ENCODE results near the gene WIPF1. TPM values are rescaled to one million over a fixed set of nuclear protein-coding genes. Genes with fewer than 3 reads are reported as not detected.

The WIPF1 gene
- total and polyA plus RNA-seq, 4 donors = 18.5 to 64.1 (median 49.0) TPM

DNA sequence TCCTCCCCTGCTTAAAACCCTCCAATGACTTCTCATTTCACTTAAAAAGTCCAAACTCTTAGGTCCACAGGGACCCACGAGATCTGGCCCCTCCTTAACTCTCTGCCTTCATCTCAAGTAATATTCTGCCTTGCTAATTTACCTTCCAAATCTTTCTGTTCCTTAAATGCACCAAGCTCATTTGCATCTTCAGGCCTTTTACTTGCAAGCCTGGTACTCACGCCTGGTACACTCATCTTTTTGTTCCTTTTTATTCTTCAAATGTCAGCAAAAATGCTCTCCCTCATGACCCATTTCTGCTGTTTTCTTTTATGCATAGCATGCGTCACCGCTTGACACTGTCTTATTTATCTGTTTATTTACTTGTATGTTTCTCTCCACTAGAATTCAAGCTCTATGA lies 2.7 kb upstream of the WIPF1 start:
- Histone ChIP-seq H3K27me3 (ENCODE audit: control insufficient read depth in 3 of 3, insufficient read depth in 3 of 3, low read length in 2 of 3) (no peaks in the 10 kb centered on the region), H3K36me3 (ENCODE audit: control insufficient read depth in 4 of 4, insufficient read depth in 4 of 4, low read length in 4 of 4) (no peaks in the 10 kb centered on the region), H3K4me3 (no peak overlapping the region), H3K4me1 (ENCODE audit: control insufficient read depth in 5 of 5, insufficient read depth in 5 of 5, low read length in 5 of 5) (peaks cover 0 to 6% (median 1%) of the 10 kb centered on the region in 5 donors), H3K27ac (ENCODE audit: low read depth in 1 of 2, low read length in 1 of 2) (no peak overlapping the region), H3K9ac (ENCODE audit: insufficient read depth in 1 of 2, low read length in 2 of 2) (no peak overlapping the region), H3K9me3 (ENCODE audit: control insufficient read depth in 4 of 4, insufficient read depth in 3 of 4, low read length in 3 of 4) (no peaks in the 10 kb centered on the region)
- 75 to 80% methylated on average over 4 of the region's 4 CpGs for WGBS, 2 donors
- DNase-seq (no peak), ATAC-seq (ENCODE audit: insufficient read depth, low FRiP score) (no peak)
- TF ChIP-seq, protein P1, sequence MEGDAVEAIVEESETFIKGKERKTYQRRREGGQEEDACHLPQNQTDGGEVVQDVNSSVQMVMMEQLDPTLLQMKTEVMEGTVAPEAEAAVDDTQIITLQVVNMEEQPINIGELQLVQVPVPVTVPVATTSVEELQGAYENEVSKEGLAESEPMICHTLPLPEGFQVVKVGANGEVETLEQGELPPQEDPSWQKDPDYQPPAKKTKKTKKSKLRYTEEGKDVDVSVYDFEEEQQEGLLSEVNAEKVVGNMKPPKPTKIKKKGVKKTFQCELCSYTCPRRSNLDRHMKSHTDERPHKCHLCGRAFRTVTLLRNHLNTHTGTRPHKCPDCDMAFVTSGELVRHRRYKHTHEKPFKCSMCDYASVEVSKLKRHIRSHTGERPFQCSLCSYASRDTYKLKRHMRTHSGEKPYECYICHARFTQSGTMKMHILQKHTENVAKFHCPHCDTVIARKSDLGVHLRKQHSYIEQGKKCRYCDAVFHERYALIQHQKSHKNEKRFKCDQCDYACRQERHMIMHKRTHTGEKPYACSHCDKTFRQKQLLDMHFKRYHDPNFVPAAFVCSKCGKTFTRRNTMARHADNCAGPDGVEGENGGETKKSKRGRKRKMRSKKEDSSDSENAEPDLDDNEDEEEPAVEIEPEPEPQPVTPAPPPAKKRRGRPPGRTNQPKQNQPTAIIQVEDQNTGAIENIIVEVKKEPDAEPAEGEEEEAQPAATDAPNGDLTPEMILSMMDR (IDR thresholded peaks at IDR 0.05; ENCODE audit: control extremely low read depth, extremely low read depth) = no peak

DNA sequence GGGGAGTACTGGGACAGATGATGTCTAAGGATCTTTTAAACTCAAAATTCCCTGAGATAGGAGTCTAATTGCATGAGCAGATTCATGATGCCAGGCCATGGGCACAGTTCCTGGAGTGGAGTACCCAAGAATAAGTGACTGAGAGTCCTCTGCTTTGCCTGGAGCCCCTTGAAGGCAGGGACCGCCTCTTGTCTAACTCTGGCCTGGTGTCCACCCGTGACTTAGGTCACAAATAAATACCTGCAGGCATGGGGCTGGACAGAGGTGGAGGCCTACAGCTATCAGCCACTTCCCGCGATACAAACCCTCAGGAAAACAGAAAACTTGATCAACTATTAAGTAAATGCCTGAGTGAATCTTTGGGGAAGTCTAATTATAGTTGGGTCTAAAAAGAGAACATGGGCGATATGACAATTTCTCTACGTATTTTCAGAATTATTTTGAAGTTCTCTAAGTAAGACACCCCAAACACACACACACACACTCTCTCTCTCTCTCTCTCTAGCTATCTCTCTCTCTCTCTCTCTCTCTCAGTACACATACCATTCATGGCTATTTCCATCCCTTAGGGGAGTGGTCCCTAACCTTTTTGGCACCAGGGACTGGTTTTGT lies 1.8 kb upstream of the WIPF1 start:
- Histone ChIP-seq H3K9ac (ENCODE audit: insufficient read depth in 1 of 2, low read length in 2 of 2) (no peak overlapping the region), H3K27me3 (ENCODE audit: control insufficient read depth in 3 of 3, insufficient read depth in 3 of 3, low read length in 2 of 3) (no peaks in the 10 kb centered on the region), H3K4me3 (no peak overlapping the region), H3K27ac (ENCODE audit: low read depth in 1 of 2, low read length in 1 of 2) (peak overlapping the region in 1 of 2 donors; percentile 80), H3K36me3 (ENCODE audit: control insufficient read depth in 4 of 4, insufficient read depth in 4 of 4, low read length in 4 of 4) (no peaks in the 10 kb centered on the region), H3K4me1 (ENCODE audit: control insufficient read depth in 5 of 5, insufficient read depth in 5 of 5, low read length in 5 of 5) (peaks cover 0 to 6% (median 0%) of the 10 kb centered on the region in 5 donors), H3K9me3 (ENCODE audit: control insufficient read depth in 4 of 4, insufficient read depth in 3 of 4, low read length in 3 of 4) (no peaks in the 10 kb centered on the region)
- WGBS, 2 donors = 60 to 74% methylated on average over 6 of the region's 6 CpGs
- ATAC-seq (ENCODE audit: insufficient read depth, low FRiP score) (no peak), DNase-seq (no peak)
- TF ChIP-seq, protein P1 (IDR thresholded peaks at IDR 0.05; ENCODE audit: control extremely low read depth, extremely low read depth) = no peak

DNA sequence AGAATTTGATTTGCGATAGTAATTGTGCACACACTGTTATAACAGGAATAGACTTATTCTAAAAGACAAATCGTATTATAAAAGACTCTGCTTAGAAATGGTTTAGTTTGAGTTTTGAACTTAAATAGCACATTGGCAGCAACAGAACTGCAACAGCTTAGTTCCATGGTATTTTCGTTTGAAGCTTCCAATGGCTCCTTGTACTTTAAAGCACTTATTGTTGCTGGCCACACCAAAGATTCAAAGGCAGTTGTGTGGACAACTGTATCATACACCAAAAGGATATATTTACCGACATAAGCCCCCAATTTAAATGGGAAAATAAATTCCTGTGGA lies 627 bp downstream of the WIPF1 start:
- no peak for ATAC-seq (ENCODE audit: insufficient read depth, low FRiP score)
- Histone ChIP-seq H3K9ac (ENCODE audit: insufficient read depth in 1 of 2, low read length in 2 of 2) (peak overlapping the region in 1 of 2 donors; percentile 9), H3K9me3 (ENCODE audit: control insufficient read depth in 4 of 4, insufficient read depth in 3 of 4, low read length in 3 of 4) (no peaks in the 10 kb centered on the region), H3K27ac (ENCODE audit: low read depth in 1 of 2, low read length in 1 of 2) (no peak overlapping the region), H3K4me1 (ENCODE audit: control insufficient read depth in 5 of 5, insufficient read depth in 5 of 5, low read length in 5 of 5) (peaks cover 0 to 6% (median 0%) of the 10 kb centered on the region in 5 donors), H3K4me3 (no peak overlapping the region), H3K27me3 (ENCODE audit: control insufficient read depth in 3 of 3, insufficient read depth in 3 of 3, low read length in 2 of 3) (no peaks in the 10 kb centered on the region), H3K36me3 (ENCODE audit: control insufficient read depth in 4 of 4, insufficient read depth in 4 of 4, low read length in 4 of 4) (no peaks in the 10 kb centered on the region)
- TF ChIP-seq, protein P1 (IDR thresholded peaks at IDR 0.05; ENCODE audit: control extremely low read depth, extremely low read depth) = no peak
- no peak for DNase-seq
- 56 to 66% methylated on average over 4 of the region's 4 CpGs for WGBS, 2 donors

DNA sequence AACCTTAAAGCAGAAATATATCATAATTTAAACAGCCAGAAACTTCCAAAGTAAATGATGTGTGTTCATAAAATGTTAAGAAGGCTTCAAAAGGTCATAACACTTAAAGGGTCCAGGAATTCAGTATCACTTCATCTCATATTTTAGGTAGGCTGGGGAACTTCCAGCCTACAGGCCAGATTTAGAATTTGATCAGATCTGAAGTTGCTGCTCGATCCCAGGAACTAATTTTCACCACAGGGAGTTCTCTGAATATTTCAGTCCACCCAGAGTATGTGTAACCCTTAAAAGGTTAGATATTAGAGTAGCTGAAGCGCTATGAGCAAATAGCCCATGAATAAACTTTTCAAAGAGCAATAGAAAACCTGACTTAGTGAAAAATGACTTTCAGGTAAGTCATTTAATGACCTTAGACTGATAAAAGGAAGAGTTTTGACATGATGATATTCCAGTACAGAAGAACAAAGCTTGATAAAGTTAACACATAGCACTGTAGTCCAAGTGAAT lies 1.7 kb downstream of the WIPF1 start:
- DNase-seq (no peak), ATAC-seq (ENCODE audit: insufficient read depth, low FRiP score) (no peak)
- Histone ChIP-seq H3K4me3 (no peak overlapping the region), H3K9me3 (ENCODE audit: control insufficient read depth in 4 of 4, insufficient read depth in 3 of 4, low read length in 3 of 4) (no peaks in the 10 kb centered on the region), H3K27ac (ENCODE audit: low read depth in 1 of 2, low read length in 1 of 2) (no peak overlapping the region), H3K27me3 (ENCODE audit: control insufficient read depth in 3 of 3, insufficient read depth in 3 of 3, low read length in 2 of 3) (no peaks in the 10 kb centered on the region), H3K4me1 (ENCODE audit: control insufficient read depth in 5 of 5, insufficient read depth in 5 of 5, low read length in 5 of 5) (peaks cover 0 to 8% (median 0%) of the 10 kb centered on the region in 5 donors), H3K9ac (ENCODE audit: insufficient read depth in 1 of 2, low read length in 2 of 2) (peak overlapping the region in 1 of 2 donors; percentile 7), H3K36me3 (ENCODE audit: control insufficient read depth in 4 of 4, insufficient read depth in 4 of 4, low read length in 4 of 4) (no peaks in the 10 kb centered on the region)
- WGBS, 2 donors = 49 to 56% methylated on average over 2 of the region's 2 CpGs
- TF ChIP-seq, protein P1 (IDR thresholded peaks at IDR 0.05; ENCODE audit: control extremely low read depth, extremely low read depth) = no peak
